SH-SY5Y (cell line): ENCODE measurements around the gene SPRR2D.

Experiments used
- GATA2 ChIP-seq: IDR thresholded peaks from 2 replicates; pipeline ENCODE4 v1.6.1; 2011; ENCODE audit warnings: mild to moderate bottlenecking, low read depth, low read length
- GATA3 ChIP-seq: IDR thresholded peaks from 2 replicates; pipeline ENCODE4 v1.6.1; 2011; ENCODE audit warnings: low read depth, mild to moderate bottlenecking, low read length, moderate library complexity

- TF ChIP-seq GATA3 (no peak), GATA2 (no peak)
Measured at GRCh38 chr1:153058154-153058553, 17.2 kb upstream of the SPRR2D start.
